ENCODE results near the gene HDAC4.

The HDAC4 gene

DNA sequence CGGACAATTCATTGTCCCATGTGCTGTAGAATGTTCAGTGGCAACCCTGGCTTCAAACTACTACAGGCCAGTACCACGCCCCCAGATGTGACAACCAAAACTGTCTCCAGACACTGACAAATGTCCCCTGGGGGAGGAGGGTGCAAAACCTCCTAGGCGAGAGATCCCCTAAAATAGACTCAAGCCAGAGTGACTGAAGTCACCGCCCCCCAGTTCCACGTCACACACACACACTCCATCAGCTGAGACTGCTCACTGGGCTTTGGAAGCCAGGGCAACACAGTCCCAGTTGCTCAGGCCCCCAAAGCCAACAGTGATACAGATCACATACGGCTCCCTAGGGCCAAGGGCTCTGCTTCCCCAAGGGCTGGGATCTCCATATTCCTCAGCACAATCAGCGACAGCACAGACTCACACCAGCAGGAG is 19.1 kb downstream of the HDAC4 start:
- no peak for FAIRE-seq

DNA sequence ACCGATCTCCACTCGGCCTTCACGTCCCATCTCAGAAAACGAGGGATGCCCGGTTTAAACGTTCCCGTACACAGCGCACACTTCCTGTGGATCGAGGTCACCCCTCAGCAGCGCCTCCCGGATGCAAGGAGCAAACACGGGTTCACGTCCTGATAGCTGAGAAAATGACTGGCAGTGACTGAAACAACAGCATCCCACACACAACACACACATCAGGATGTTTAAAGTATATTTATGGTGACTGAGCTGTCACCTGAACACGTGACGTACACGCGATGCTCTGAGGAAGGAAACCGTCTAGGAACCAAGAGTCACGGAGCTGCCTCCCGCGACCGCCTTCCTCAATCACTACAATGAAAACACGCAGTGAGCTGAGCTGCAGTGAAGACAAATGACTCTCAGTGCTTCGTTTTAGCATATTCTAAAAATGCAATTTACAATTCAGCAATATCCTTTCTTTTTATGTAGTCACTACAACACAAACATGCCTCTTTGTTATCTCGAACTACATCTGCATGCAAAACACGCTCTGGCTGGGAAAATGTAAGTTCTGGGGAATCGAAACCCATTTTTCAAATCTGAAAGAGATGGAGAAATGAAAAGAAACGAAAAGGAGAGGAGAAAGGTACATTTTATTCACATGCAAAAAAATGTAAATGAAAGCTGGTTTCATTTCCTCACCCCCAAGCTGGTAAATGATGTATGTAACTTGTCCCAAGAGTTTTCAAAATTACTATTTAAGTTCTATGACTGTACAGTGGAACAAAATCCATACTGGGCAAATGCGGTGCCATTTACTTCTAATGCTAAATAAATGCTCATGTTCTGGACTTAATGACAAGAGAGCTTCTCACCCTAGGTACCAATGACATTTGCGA is 19.8 kb downstream of the HDAC4 start:
- FAIRE-seq: no peak

DNA sequence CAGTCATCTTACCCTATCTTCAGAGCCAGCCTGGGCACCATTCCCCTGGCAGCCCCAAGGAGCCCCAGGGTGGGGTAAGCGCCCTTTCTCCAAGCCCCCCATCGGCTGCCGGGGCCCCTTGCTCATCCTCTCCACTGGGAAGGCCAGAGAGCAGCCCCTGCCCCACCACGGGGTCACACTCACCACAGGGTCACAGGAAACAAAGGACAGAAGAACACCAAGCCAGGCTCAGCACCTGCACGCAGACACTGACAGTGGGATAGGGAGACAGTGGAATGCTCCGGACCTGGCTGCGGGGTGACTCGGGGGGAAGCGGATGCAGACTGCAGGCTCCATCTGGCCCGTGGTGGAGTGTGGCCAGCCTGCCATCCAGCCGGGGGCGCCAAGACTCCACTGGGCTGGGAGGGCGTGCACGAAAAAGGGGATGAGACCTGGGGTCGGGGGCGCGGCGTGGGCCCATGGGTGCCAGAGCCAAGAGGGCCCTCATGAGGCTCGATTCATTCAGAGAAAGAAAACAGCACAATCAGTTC is 21.1 kb downstream of the HDAC4 start:
- no peak for FAIRE-seq

DNA sequence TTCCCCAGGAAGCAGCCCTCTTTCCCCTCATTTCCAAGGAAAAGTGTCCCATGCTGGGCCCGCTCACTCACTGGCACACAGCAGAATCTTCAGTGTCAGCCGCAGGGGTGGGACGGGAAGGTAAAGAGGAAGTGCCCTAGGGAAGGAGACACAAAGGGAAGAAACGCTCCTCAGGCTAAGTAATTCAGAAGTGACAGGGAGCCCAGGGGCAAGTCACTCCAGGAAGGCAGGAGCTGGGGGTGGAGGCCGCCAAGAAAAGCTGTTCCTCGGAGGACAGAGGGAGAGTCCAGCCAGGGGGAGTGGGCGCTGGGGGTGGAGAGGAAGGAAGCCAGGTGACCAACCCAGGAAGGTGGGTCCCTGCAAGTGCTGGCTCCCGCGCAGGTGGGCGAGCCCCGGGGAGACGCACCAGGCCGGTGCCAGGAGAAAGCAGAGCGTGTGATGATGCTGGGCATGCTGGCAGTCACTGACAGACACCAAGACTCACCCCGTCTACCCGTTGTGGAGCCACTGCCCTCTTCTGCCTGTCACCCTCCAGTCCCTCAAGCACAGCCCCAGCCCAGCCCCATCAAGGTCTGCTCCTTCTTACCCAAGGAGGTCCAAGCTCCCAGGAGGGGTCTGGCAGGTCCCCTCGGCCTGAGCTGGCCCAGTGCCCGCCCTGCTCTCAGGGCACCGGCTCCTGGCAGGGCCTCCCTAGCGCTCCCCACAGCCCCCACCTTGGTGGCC is 21.7 kb downstream of the HDAC4 start:
- no peak for FAIRE-seq

DNA sequence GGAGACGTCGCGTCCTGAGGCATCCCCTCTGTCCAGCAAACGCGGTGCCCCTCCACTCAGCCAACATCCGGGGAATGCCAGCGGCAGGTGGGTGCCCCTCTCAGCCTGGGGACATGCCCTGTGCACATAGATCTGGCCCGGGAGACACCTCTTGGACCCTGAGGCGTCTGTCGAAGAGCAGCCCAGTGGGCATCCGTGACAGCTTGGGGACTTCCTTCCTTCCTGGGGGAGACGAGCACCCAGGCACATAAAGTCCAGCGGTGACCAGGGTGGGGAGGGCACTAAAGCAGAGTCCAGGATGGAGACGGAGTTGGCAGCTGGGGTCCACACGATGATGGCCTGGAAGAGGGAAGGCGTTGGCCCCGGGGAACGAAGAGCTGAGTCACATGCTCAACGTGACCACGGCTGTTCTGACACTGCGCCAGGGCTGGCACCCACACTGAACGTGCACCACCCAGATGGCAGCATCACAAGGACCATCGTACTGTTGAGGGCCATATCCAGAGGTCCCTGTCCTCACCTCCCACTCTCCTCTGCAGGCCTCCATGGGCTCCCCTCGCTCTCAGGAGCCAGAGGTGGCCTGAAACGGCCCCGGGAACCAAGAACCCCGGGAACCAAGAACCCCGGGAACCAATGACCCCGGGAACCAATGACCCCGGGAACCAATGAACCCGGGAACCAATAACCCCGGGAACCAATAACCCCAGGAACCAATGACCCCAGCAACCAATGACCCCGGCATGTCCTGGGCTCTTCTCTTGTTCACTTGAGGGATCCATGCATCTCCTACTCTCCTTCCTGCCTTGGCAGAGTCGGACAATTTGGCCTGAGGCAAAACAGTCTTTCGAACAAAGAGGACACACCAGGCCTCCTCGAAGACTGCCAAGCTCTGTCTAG is 22.6 kb downstream of the HDAC4 start:
- FAIRE-seq: no peak

- FAIRE-seq: no peak
These were observed 23.2 kb downstream of the HDAC4 start for GRCh38 chr2:239377591-239377990.

- no peak for FAIRE-seq
These were observed 23.8 kb downstream of the HDAC4 start for GRCh38 chr2:239376942-239377531.

GRCh38 chr2:239376351-239376750 is 24.5 kb downstream of the HDAC4 start:
- no peak for FAIRE-seq

DNA sequence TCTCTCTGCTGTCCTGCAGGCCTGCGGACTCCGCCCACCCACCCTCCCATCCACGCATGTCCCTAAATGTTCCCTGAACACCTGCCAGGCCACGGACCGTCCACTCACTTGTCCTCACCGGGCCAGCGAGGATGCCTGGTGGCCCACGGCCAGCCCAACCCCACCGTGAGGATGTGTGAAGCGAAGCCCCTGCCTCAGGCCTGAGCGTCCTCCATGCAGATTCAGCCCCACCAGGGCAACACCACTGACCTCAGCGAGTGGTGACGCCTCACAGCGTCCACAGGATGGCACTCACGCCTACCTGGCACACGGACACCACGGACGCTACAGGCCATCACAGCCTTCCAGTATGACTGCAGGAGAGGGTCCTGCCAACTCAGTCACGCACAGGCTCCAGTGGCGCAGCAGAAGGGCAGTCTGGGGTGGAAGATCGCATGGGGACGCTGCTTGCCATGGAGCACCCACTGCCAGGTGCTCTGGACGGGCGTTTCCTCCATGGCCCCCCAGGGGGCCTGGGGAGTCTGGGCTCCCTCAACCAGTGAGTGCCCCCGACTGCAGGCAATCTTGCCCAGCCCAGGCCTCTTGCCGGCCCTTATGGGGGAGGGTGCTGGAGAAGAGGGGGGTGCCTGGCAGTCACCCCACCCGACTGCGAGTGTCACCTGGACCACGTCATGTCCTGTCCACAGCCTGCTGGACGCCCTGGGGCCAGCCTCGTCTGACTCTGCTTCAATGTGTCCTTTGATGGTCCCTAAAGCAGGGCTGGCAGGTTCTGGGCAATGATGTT is 25.4 kb downstream of the HDAC4 start:
- no peak for FAIRE-seq

DNA sequence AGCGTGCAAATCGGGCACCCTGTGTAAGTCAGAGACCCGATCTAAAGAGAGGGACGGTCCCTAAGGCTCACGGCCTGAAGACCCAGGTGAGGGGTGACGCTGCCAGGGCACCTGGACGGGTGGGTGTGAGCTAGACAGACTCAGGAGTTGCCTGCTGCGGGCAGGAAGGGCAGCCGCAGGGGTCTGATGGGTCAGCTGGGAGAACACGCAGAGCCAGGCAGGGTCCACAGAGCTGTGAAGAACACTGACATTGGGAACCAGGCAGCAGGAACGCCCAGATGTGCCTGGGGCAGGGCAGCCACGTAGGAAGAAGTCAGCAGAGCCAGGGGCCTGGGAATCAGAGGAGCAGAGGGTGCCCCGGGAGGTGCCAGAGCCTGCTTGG is 25.9 kb downstream of the HDAC4 start:
- FAIRE-seq: no peak

GRCh38 chr2:239372835-239373234 is 28.0 kb downstream of the HDAC4 start:
- no peak for FAIRE-seq

- no peak for FAIRE-seq
These were observed 28.8 kb downstream of the HDAC4 start for GRCh38 chr2:239371726-239372686.

DNA sequence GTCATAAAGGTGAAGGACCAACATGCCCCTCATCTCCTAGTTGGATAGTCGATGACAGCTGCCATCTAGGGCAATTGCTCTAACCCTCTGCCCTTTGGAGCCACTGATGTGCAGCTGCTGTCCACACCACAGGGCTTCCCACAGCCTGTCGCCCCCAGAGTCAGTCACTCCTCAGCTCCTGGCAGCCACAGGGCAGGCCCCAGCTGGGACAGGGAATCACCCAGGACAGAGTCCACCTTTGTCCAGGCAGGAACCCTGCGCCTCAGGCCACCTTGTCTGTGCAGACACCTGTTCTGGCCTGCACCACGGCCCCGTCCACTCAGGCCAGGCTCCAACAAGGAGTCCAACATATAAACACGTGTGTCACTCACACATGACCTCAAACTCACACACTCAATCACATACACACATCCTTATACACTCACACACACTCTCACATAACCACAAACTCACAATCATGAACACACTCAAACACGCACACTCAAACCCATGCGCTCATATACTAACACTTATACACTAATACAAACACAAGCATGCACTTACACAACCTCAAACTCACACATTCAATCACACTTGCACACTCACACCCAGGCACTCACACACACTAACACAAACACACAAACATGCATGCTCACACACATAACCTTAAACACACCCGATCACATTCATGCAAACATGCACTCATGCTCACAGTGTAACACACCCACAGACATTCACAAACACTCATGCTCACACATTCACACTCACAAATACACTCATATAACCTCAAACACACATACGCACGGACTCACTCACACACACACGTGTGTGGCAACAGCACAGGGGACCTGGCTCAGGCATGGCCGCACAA is 29.7 kb downstream of the HDAC4 start:
- FAIRE-seq: no peak

GRCh38 chr2:239370403-239370802 is 30.4 kb downstream of the HDAC4 start:
- FAIRE-seq: no peak

- no peak for FAIRE-seq
These were observed 31.1 kb downstream of the HDAC4 start for GRCh38 chr2:239369631-239370161.

DNA sequence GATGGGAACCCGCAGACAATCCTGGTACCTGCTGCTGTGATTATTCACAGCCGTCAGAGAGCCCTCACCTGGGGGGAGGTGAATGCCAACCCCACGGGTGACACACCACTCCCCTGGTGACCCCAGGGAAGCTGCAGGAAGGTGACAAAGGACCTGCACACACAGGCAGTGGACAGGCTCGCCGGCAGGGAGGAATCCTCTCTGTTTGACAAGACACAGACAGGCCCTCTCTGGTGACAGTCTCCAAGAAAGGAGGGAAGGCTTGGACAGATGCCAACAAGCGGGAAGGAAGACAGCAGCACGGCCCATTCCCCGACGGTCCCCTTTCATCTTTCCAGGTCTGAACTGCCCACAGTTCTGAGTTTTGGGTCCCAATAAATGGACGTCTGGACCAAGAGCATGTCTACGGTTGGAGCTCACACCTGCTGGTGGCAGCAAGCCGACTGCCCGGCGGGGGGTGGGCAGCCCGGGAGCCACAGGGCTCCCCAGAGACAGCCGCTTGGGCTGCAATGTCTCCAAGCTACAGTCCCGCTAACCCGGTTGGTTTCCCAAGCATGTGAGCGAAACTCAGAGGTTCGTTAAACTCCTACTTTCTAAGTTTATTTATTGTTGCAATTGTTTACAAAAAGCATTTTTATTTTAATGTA is 31.8 kb downstream of the HDAC4 start:
- no peak for FAIRE-seq

- no peak for FAIRE-seq
These were observed 32.5 kb downstream of the HDAC4 start for GRCh38 chr2:239368321-239368720.

DNA sequence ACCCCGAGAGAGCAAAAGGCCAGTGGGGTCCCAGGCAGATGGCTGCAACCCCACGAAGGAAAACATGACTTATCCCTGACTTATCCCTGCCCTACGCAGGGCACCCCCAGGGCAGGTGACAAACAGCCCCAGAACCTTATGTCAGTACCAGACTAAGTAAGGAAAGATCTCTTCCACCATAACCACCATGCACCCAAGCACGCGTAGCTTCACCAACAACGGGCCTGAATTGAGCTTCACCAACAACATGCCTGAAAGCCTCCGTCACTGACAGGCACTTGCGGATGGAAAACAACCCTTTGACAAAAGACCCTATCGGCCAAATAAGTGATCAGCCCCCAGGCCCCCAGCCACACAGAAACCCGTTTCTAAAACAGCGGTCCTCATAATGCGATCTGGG is 34.1 kb downstream of the HDAC4 start:
- no peak for FAIRE-seq

Measured in TTC549 (cell line).